Forelimb muscle (tissue), 1 donor: Measurements from ENCODE around the gene KNTC1. TPM values are rescaled to one million over a fixed set of nuclear protein-coding genes. Genes with fewer than 3 reads are reported as not detected.
"Not testable (repeated sequence)": the region's sequence is repeated elsewhere in the genome, so short reads cannot be mapped to it uniquely, and the experiment has no call there.

Source experiments
- DNase-seq: peaks from one replicate; pipeline ENCODE4 v3.0.0-alpha.2; 2013; ENCODE audit warnings: low read depth
- polyA plus RNA-seq: library from polyadenylated mRNA; unstranded; fragments of 120-200 nt; gene quantifications from one replicate; pipeline ENCODE4 v1.2.1, GENCODE V29; 2013; ENCODE audit not compliant: insufficient read length

KNTC1 gene
- polyA plus RNA-seq, 1 donor, result 18.0 TPM

DNA sequence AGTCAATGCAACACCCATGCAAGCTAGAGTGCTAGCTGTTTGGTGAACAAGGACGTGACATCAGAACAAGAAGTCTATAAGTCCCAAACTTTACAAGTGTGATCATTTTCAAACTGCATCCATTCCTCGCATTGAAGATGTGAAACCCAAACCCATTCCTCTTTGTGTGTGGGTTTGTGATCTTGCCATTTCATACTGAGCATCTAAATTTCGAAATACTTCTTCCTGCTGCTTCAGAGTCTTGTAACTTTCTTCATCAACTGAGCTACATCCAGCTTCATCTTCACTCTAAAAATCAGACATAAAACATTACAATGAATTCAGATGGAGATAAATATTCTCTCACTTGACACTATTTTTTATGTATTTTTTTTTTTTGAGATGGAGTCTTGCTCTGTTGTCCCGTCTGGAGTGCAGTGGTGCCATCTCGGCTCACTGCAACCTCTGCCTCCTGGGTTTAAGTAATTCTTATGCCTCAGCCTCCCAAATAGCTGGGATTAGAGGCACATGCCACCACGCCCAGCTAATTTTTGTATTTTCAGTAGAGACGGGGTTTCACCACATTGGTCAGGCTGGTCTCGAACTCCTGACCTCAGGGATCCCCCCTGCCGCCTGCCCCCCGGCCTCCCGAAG lies 21.5 kb upstream of the KNTC1 start:
- no peak for DNase-seq

DNA sequence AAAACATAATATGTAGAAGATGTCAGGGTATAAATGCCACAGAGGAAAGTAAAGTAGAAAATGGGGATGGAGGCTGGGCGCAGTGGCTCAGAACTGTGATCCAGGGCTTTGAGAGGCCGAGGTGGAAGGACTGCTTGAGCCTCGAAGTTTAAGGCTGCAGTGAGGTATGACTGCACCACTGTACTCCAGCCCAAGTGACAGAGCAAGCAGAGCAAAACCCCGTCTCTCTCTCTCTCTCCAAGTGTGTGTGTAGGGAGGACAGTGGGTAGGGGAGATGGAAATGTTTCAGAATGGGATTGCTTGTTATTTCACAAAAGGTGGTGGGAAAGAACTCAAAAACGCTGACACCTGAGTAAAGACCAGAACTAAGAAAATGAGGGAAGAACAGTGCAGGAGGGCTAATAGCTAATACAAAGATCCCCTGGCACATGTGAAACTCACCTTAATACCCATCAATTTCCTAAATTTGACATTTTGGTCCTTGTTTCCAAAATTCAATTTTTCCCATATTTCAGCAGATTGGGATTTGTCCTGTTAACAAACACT lies 20.6 kb upstream of the KNTC1 start:
- no peak for DNase-seq

DNA sequence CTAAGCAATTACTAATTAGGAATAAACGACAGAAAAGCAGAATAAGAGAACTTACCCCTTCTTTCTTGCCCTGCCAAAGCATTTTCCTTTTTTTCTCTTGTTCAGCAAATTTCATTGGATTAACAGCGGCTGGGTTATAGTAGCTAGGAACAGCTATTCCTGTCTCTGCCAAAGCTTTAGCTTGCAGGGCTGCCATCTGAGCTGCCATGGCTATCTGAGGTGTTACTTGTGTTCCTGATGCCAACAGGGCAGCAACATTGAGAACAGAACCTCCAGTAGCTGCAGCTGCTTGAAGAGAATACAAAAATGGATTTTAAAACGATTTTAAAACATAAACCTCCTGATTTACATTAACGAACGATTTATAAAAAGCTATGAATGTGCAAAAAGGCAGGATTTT lies 18.9 kb upstream of the KNTC1 start:
- no peak for DNase-seq

DNA sequence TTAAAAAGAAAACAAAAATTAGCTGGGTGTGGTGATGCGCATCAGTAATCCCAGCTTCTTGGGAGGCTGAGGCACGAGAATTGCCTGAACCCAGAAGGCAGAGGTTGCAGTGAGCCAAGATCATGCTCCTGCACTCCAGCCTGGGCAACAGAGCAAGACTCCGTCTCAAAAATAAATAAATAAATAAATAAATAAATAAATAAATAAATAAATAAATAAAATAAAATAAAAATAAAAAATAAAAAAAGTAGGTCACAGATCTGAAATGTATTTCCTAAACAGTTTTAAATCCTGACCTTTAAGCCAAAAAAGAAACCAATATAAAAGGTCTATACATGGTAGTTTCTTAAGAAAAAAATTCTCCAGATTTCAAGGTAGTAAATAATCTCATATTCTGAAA lies 14.0 kb upstream of the KNTC1 start:
- DNase-seq, result not testable (repeated sequence)

DNA sequence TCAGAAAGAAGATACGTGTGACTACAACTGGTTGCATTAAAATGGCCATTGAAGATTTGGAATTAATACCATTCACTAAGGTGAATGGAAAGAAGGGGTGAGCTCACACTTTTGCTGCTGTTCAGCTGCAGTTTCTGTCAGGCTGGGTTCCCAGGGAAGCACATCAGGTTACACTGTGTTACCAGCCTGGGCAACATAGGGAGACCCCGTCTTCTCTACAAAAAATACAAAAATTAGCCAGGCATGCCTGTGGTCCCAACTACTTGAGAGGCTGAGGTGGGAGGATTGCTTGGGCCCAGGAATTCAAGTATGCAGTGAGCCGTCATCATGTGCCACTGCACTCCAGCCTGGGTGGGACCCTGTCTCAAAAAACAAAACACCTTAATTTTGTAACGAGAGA lies 13.4 kb upstream of the KNTC1 start:
- DNase-seq, result no peak

DNA sequence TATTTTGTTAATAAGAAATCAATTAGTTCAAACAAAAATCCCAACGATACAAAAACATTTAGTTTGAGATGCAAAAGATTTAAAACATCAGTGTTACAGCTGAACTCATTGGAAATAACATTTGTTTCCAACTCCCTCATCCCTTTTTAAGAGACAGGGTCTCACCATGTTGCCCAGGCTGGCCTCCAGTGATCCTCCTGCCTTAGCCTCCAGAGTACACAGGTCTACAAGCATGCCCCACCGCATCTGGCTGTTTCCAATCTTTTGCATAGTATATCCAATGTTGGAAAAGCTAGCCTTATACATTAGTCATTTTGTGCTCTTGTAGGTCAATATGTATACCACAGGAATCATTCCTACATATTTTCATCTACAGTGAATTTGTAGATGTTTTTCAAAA lies 11.8 kb upstream of the KNTC1 start:
- no peak for DNase-seq

DNA sequence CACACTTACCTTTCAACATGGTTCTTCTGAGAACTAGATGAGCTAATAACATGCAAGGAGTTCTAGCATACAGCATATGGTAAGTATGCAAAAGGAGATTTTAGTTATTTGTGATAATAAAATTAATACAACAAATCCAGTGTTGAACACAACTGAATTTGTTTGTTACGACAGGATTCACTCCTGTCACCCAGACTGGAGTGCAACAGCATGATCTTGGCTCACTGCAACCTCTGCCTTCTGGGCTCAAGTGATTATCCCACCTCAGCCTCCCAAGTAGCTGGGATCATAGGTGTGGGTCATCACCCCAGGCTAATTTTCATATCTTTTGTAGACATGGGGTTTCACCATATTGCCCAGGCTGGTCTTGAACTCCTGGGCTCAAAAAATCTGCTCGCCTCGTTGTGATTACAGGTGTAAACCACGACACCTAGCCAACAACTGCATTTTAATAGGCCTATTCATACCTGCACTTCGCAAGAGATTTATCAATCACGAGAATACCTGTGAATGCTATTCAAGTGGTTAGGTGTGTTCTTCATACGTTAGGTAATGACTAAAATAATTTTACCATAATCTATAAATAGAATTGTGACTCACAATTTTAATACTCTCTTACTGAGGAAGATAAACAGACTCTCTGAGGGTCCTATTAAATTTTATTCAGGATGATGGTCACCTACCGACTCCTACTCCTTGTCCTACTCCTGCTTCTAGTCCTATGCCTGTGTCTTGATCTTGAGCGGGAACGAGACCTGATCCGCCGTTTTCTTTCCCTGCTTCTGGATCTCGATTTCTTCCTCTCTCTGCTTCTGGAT lies 10.3 kb upstream of the KNTC1 start:
- DNase-seq, result no peak

DNA sequence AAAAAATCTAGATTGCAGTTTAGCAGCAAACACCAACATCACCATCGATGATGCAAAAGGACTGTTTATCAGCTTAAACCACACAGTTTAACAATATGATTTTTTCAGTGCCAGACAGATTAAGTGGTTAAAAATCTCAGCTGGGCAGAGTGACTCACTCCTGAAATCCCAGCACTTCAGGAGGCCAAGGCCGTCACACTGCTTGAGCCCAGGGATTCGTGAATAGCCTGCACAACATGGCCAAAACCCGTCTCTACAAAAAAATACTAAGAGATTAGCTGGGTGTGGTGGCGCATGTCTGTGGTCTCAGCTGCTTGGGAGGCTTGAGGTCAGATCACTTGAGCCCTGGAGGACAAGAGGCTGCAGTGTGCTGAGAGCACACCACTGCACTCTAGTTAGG lies 9.2 kb upstream of the KNTC1 start:
- no peak for DNase-seq

DNA sequence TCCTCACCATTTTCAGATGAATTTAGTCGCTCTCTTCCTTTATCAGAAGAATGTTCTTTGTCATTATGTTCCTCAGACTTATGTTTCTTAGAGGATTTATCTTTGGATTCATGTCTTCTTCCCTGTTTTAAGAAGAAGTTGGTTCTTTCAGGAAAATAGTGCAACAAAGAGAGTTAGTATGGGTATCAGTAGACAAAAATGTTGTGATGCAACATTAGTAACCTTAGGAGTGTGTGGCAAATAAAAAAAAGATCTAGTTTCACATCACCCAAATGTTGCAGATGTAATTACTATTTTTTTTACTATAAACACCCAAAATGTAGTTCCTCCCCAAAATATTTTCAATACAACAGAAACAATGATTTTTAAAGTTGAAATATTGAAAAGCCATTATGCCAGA lies 8.1 kb upstream of the KNTC1 start:
- DNase-seq, result no peak

DNA sequence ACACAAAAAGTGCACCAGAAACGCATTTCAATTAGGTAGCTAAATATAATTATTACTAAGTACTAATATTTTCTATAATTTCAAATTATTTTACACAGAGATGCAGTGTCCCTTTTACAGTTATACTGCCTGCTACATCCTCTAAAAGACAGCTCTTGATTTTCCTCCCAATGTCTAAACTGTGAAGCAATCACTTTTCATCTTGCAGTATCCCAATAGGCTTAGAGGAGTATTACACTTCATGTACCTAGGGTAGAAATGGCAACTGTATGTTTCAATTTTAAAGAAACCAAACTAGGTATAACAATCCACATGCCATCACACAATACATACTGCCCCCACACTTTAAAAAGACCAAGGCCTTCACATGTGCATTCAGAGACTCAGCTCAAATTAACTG lies 7.6 kb upstream of the KNTC1 start:
- no peak for DNase-seq

DNA sequence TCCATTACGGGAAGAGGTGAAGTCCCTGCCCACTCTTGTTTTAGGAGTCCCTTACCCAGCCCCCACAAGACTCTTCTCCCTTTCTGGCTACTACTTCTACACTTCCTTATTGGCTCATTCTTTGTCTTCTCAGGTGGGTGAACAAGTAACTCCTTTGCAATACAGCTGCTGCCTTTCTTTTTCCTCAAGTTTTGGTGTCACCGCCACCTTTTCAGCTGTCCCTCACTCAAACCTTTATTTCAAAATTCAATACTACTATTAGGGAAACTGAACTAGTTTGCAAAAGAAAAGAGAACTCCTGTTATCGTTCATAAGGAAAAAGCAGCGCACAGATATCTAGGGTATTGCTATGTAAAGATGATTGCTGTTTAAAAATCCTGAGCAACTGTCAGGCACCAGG lies 6.4 kb upstream of the KNTC1 start:
- no peak for DNase-seq

DNA sequence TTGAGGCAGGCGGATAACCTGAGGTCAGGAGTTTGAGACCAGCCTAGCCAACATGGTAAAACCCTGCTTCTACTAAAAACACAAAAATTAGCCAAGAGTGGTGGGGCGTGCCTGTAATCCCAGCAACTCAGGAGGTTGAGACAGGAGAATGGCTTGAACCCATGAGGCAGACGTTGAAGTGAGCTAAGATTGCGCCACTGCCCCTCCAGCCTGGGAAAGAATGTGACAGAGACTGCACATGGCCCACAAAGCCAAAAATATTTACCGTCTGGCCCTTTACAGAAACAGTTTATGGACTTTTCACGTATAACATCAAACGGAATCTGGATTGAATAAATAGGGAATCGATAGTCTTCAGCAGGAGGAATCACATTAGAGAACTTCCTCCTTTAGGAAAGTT lies 3.8 kb upstream of the KNTC1 start:
- DNase-seq, result no peak

DNA sequence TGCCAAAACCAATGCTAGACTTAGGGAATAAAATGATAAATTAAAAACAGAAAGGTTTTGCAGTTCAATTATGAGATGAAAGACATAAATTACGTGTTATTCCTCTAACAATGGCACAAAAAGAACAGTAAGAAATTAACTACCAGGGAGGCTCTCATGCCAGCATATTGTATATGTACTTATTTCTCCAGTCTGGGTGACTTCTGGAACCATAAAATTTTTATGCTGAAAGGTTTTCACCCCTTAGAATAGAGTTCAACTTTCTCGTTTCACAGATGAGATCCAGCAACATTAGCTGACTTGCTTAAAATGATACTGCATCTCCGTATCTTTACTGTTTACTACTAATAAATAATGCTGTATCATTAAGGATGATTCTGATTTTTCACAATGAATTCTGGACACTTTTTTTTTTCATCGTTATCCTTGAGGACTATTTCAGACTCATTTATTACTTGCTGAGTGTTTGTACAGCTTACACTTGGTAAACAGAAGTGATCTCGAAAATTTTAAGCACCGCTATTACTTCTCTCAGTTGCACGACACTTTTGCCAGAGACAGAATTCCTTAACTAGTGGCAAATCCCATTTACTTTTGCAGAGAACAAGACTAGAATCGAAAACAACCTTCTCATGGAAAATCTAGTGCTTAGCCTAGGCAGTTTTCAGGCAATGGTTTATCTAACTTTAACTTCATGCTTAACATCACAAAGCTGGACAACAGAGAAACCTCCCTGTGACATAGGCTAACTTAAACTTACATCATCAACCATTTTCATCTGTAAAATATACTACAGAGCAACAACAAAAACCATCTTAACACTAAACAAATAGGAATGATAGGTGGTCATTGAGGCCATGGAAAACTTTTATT lies 3.0 kb upstream of the KNTC1 start:
- no peak for DNase-seq

DNA sequence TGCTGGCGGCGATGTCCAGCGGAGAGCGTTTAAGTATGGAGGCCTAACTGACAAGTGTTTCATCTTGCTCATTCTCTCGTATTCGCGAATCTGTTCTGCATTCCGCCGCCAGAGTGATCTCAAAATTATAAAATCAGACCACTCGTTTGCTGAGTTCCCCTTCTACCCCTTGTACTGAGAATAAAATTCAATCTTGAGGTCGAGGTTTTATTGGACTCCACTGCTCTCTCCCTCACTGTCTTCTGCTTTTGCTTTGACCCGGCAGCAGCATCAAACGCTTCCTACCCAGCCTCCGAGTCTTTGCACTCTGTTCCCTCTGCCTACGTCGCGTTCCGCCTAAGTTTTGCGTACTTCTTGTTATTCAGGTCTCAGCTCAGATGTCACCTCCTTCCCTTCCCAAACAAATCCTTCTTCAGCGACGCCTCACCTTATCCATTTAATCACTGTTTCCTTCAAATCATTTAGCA lies 462 bp downstream of the KNTC1 start:
- DNase-seq, result no peak

DNA sequence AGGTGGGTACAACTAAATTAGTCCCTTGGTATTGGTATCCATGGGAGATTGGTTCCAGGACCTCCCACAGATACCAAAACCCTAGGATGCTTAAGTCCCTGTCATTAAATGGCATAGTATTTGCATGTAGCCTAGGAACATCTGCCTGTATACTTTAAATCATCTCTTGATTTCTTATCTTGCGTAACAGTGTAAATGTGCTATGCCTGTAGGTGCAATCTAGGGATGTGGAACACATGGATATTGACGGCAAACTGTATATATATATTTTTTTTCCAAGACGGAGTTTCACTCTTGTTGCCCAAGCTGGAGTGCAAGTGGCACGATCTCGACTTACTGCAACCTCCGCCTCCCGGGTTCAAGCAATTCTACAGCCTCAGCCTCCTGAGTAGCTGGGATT lies 1.5 kb downstream of the KNTC1 start:
- no peak for DNase-seq

DNA sequence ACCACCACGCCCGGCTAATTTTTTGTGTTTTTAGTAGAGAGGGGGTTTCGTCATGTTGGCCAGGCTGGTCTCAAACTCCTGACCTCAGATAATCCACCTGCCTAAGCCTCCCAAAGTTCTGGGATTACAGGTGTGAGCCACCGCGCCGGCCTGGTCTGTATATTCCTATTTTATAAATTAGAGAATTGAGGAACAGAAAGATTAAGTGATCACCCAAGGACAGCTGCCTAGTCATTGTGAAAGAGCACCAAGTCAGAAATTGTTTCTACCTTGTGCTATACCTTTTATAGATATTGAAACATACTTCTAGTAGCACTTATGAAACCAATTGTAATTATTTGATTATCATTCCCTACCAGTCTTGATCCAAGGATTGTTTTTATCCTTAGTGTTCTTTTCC lies 1.9 kb downstream of the KNTC1 start:
- no peak for DNase-seq

DNA sequence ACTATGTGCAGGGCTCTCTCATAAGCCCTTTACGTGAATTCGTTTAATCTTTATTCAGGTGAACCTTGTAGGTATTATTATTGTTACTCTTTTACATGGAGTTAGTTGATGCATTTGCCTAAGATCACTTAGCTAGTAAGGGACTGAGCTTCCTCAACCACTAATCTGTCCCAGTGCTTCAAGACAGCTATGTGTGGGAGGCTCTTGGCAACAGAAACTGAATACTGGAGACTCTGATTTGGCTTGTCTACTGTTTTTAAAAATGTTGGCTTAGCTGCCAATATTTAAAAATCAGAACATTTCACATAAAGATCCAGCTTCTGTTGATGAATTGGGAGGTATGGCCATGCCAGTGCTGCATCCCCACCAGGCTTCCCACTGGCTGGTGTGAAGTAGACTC lies 6.8 kb downstream of the KNTC1 start:
- no peak for DNase-seq

DNA sequence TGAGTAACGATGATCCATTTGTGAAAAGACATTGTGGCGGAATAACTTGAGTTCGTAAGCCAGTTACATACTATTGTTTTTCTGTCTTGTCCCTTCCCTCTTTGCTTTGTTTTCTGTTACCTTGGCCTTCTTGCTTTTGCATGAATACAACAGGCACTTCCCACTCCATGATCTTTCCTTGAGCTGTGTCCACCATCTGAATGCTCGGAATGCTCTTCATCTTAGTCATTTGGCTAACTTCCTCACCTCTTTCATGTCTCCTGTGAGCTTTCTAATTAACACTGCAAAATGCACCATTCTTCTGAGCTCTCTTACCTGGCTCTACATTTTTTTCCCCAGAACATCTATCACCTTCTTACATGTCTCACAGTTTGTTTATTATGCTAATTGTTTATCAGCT lies 10.0 kb downstream of the KNTC1 start:
- DNase-seq, result no peak

DNA sequence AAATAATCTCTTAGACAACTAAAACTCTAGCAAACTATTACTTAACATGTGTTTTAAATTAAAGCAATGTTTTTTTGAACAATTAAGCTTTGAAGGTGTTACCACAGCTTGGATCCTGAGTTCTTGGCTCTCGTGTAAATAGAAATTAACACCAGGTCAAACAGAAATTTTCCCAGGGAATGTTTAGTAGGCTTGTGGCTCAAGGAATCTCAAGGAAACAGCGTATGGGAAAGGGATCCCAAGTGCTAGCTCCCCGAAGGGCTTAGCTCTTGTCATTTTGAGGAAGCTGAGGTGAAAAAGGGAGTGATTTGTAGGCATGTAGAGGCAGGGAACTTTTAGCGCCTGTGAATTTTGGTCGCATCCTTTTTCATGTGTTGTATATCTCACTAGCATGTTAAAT lies 11.4 kb downstream of the KNTC1 start:
- DNase-seq, result no peak

DNA sequence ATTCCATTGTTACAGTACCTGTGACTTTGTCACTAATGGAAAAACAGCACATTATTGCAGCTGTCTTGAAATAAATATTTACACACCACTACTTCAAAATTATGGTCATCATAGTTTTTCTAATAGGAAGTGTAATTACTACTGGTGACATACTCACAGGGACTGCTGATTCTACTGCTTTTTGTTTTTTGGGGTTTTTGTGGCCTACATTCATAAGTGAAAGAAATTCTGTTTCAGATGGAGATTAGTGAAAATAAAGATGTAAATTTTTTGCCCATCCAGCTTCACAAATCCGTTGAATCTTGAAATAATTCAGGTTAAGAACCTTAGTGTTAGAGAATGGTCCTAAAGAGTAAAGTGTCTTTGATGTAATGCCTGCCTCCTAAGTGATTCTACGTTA lies 17.5 kb downstream of the KNTC1 start:
- DNase-seq, result no peak

DNA sequence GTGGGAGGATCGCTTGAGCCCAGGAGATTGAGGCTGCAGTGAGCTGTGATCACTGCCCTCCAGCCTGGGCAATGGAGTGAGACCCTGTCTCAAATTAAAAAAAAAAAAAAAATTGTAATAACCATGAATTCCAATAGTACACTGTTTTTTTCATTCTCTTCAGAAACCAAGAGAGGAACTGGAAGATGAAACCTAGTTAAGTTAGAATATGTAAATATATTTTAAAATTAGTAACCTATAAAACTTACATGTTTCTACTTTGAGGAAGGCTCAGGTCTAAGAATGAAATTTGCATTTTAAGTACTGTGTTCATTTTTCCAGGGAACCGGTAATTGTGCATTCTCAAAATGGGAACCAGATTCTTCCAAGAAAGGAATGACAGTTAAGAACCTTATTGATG lies 18.8 kb downstream of the KNTC1 start:
- no peak for DNase-seq

DNA sequence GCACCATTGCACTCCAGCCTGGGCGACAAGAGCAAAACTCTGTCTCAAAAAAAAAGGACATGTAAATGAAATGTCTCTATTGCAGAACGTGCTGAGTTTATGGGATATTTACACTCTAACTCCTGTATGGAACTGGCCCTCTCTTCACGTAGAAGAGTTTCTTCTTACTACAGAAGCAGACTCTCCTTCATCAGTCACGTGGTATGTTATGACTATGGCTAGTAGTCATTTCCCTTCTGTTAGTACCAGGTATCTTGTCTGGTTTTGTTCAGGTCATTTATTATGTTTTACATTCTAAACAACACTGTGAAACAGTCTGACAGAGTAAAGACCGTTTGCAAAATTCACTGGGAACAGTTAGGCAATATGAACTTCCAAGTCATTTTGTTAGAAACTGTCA lies 20.3 kb downstream of the KNTC1 start:
- no peak for DNase-seq
